HG02943 (cell line): ENCODE data around the gene TM9SF2.
A peak's percentile ranks its signal among the peaks of the same experiment; 100 is the strongest.

Source experiments
- ATAC-seq: cut with Tn5 transposase; IDR thresholded peaks from one replicate; pipeline ENCODE4 v1.9.1; 2021; ENCODE audit warnings: mild to moderate bottlenecking, low read depth, moderate library complexity; ENCODE audit not compliant: unreplicated experiment

The TM9SF2 gene

GRCh38 chr13:99495466-99496183, 5.6 kb upstream of the TM9SF2 start:
- peak; percentile 3 for ATAC-seq

GRCh38 chr13:99496184-99497142, 4.8 kb upstream of the TM9SF2 start:
- ATAC-seq = peak; percentile 48

- peak; percentile 47 for ATAC-seq
Measured at GRCh38 chr13:99498171-99499161, 2.8 kb upstream of the TM9SF2 start.

GRCh38 chr13:99500839-99501183, 461 bp upstream of the TM9SF2 start:
- peak; percentile 4 for ATAC-seq

GRCh38 chr13:99501848-99502301, 603 bp downstream of the TM9SF2 start:
- no peak for ATAC-seq

GRCh38 chr13:99505814-99506269, 4.6 kb downstream of the TM9SF2 start:
- ATAC-seq = no peak

DNA sequence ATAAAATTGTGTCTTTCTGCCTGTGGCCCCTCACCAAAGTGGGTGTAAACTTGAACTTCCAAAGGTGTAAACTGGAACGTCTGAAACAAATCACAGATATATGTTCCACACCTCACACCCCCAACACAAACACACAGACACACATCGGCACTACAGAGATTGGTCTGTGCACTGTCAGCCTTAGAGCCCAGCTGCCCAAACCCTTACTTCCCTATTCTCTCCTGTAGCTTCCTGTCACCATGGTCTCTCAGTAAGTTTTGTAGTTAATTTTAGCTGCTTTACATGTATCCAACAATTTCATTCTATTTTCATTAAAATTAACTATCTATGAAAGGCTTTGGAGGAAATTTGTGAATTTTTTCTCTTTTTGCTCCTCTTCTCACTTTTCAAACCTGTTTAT, 5.4 kb downstream of the TM9SF2 start:
- ATAC-seq = peak; percentile 68

GRCh38 chr13:99507054-99507453, 5.8 kb downstream of the TM9SF2 start:
- no peak for ATAC-seq

DNA sequence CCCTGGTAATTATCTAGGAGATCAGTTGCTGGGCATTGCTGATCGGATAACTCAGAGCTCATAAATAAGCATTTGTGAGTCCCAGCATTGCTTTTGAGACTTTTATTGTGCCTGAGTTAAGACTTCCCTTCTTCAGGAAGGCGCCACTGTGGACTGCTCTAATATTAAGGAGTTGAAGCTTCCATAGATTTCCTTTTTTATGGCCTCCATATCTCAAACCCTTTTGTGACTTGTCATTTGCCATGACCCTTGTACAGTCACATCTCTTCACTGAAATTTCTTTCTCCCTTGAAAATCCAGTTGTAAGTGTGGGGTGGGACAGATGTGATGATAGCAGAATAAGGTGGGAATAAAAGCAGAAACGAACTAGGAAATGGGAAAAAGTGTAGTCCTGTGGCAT, 6.3 kb downstream of the TM9SF2 start:
- ATAC-seq = no peak

DNA sequence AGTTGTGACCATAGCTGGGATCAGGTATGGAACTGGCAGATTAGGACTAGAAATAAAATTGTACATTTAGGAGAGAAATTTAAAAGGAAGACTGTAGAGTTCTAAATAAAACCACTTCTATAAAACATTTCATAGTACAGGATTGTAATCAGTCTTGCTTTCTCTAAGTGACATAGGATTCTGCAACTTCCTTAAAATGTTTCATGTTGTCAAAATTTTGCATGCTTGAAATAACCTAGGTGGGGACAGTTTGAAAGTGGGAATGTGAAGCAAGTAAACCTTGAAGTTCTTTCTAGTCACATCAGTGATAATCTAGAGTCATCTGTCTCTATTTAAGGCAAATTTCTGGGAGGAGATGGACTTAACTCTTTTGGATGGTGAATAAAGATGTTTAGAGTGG, 6.7 kb downstream of the TM9SF2 start:
- no peak for ATAC-seq

GRCh38 chr13:99509479-99509878, 8.2 kb downstream of the TM9SF2 start:
- ATAC-seq = no peak

- no peak for ATAC-seq
Measured at GRCh38 chr13:99514801-99515200, 13.5 kb downstream of the TM9SF2 start.

DNA sequence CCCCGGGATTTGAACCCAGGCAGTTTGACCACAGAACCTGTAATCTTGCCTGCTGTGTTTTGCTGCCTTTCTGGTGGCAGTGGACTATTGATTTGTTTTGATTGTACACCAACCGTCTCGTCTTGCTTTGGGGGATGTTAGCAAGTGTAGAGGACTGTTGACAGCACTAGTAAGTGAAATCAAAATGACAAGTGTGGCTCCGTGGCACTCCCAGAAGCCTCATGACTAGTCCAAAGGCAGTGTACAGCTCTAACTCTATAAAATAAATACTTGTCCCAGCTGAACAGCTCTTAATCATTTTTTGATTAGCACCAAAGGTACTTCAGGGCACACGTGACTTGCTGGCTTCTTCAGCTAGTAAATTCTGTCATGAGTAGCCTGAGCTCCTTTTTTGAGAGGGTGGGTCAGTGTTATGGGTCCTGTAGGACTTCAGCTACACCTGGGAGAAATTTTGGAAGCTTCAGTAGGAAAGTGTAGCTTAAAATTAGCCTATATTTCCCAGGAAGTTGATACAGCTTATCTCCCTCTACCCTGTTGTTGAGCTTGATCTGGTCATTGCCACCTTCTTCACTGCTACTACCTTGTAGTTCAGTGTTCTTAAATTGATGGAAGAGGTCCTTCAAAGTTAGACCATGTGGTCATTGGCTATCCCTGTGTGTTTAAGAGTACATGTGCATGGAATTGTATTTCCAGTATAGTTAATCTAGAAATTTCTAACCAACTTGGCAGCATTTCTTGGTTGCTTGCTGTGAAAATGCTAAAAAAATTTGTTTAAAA, 15.1 kb downstream of the TM9SF2 start:
- ATAC-seq = no peak

GRCh38 chr13:99517577-99517976, 16.3 kb downstream of the TM9SF2 start:
- no peak for ATAC-seq

GRCh38 chr13:99517984-99518383, 16.7 kb downstream of the TM9SF2 start:
- ATAC-seq = no peak

DNA sequence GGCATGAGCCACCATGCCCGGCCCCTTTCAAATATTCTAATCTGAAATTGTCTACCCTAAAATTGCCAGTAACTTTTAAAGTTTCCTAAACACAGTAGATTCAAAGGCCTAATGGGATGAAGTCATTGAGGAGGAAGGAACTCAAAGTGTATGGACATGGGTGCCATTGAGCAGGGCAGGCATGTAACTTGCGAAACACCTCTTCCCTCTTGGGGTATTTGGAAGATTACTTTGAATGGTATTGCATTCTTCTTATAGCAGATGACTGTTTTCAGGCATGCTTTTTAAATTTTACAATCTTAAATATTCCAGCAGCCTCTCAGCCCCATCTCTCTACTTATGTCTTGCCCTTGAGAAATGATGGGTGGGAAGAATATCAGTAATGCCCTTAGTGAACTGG, 21.0 kb downstream of the TM9SF2 start:
- no peak for ATAC-seq

DNA sequence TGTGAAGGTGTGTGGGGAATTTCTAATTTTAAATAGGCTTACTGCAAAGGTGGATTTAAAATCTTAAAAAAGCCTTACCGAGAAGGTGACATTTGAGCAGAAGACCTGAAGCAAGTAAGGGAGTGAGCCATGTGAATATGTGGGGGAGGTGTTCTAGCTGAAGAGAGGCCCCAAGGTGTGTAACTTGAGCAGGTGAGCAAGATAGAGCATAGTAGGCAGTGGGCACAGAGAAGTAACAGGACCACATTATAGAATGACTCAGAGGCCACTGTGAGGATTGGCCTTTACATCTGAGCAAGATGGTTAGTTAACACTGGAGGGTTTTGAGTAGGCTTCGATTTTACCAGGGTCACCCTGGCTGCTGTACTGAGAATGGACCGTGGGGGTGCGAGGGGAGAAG, 22.6 kb downstream of the TM9SF2 start:
- no peak for ATAC-seq

GRCh38 chr13:99525967-99526366, 24.7 kb downstream of the TM9SF2 start:
- no peak for ATAC-seq

GRCh38 chr13:99526549-99526948, 25.3 kb downstream of the TM9SF2 start:
- no peak for ATAC-seq

DNA sequence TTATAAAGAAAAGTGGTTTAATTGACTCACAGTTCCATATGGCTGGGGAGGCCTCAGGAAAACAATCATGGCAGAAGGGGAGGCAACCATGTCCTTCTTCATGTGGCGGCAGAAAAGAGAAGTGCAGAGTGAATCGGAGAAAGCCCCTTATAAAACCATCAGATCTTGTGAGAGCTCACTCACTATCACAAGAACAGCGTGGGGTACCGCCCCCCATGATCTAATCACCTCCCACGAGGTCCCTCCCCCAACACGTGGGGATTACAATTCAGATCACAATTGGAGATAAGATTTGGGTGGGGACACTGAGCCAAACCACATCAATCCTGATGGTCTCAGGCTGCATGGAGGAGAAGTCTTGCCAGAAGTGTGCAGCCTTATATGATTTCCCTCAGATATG, 26.0 kb downstream of the TM9SF2 start:
- ATAC-seq = no peak
